WERI-Rb-1 (cell line): Measurements from ENCODE around the gene GALNTL6.

Source experiments
- DNase-seq: peaks from one replicate; pipeline ENCODE4 v3.0.0-alpha.2; 2020
- H3K27ac ChIP-seq: fragments of 250-450 bp; sonication (Bioruptor Pico); 2 replicates; pipeline ENCODE4 v1.5.1; 2020; ENCODE audit warnings: mild to moderate bottlenecking, moderate library complexity
- H3K27me3 ChIP-seq: fragments of 250-450 bp; sonication (Bioruptor Pico); 2 replicates; pipeline ENCODE4 v1.5.1; 2021; ENCODE audit warnings: mild to moderate bottlenecking, low read depth, moderate library complexity; ENCODE audit not compliant: insufficient read depth, severe bottlenecking
- H3K36me3 ChIP-seq: fragments of 250-450 bp; sonication (Bioruptor Pico); 2 replicates; pipeline ENCODE4 v1.5.1; 2020; ENCODE audit warnings: mild to moderate bottlenecking, moderate library complexity
- H3K4me3 ChIP-seq: 2 replicates; pipeline ENCODE4 v1.5.1; 2011; ENCODE audit warnings: low read depth, mild to moderate bottlenecking, control low read depth, low read length
- H3K9me3 ChIP-seq: fragments of 250-450 bp; sonication (Bioruptor Pico); 2 replicates; pipeline ENCODE4 v1.5.1; 2021; ENCODE audit warnings: mild to moderate bottlenecking, moderate library complexity; ENCODE audit not compliant: severe bottlenecking
- TF ChIP-seq, protein P1 (sequence below): IDR thresholded peaks from 2 replicates; pipeline ENCODE4 v1.5.1; 2011; ENCODE audit warnings: low read depth, mild to moderate bottlenecking, control low read depth, inconsistent platforms, low read length

Gene GALNTL6

DNA sequence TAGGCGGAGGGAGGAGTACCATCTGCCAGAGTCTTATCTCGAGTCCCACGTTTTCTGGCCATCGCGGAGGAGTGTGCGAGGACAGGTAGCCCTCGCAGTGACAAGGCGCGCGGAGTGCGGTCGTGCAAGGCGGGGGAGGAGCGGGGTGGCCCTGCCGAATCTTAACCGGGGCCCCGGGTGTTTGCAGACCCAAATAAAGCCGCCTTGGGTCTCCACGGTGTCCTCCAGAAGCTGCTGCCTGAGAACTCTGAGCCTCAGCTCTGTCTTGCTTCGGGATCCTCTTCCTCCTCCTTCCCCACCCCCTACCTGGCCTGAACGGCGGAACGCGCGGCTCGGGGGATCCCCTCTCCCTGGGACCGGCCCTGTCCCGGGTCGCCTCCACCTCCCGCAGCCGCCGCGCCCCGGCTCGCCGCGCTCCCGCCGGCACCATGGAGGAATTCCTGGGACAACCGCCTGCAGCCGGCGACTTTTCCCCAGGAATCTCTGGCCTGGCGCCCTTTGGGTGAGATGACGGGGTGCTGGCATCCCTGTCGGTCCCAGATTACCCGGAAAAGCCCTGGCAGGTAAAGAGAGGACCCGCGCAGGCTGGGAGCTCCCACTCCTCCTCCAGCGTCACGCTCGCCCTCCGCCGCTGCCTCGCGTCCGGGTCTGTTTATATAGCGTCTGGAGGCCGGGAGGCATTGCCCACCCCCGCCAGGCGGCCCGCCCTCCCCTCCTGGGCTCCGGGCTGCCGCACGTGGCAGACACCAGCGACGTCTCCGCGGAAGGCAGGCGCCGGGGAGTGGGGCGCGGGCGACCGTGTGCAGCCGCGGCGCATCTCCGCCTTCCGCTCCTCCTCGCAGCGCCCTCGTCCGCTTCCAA lies at the start of gene GALNTL6:
Gene GALNTL6, plus strand, starts transcription at position 740 of the 861 bp plus-strand sequence.
- Histone ChIP-seq H3K27me3 (no peaks in the 10 kb centered on the region), H3K36me3 (no peaks in the 10 kb centered on the region), H3K9me3 (peaks cover 4% of the 10 kb centered on the region), H3K4me3 (peak within 1 kb of the TSS; percentile 82), H3K27ac (peak within 1 kb of the TSS; percentile 64)
- TF ChIP-seq, protein P1, sequence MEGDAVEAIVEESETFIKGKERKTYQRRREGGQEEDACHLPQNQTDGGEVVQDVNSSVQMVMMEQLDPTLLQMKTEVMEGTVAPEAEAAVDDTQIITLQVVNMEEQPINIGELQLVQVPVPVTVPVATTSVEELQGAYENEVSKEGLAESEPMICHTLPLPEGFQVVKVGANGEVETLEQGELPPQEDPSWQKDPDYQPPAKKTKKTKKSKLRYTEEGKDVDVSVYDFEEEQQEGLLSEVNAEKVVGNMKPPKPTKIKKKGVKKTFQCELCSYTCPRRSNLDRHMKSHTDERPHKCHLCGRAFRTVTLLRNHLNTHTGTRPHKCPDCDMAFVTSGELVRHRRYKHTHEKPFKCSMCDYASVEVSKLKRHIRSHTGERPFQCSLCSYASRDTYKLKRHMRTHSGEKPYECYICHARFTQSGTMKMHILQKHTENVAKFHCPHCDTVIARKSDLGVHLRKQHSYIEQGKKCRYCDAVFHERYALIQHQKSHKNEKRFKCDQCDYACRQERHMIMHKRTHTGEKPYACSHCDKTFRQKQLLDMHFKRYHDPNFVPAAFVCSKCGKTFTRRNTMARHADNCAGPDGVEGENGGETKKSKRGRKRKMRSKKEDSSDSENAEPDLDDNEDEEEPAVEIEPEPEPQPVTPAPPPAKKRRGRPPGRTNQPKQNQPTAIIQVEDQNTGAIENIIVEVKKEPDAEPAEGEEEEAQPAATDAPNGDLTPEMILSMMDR: 0 out of 2 replicates have a peak, but pooled peaks have one; percentile 2
- peak; percentile 70 for DNase-seq

DNA sequence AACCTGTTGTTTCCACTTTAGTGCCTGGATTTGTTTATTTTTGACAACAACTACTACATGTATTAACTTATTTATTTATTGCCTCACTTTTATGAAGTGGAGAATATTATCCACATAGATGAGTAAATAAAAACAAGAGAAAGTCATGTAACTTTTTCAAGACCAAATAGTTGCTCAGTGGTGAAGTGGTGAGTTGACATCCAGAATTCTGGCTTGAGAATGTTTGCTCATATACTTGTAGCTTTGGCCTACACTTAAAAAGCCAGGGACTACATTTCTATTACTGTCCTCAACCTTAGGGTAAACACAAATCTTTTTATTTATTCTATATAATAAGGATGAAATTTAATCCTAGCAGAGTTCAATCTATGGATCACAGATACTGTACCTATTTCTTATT lies 47.7 kb upstream of the GALNTL6 start:
- Histone ChIP-seq H3K36me3 (no peaks in the 10 kb centered on the region), H3K4me3 (no peak overlapping the region), H3K9me3 (no peaks in the 10 kb centered on the region), H3K27me3 (no peaks in the 10 kb centered on the region), H3K27ac (no peak overlapping the region)
- TF ChIP-seq, protein P1: no peak
- DNase-seq: no peak

DNA sequence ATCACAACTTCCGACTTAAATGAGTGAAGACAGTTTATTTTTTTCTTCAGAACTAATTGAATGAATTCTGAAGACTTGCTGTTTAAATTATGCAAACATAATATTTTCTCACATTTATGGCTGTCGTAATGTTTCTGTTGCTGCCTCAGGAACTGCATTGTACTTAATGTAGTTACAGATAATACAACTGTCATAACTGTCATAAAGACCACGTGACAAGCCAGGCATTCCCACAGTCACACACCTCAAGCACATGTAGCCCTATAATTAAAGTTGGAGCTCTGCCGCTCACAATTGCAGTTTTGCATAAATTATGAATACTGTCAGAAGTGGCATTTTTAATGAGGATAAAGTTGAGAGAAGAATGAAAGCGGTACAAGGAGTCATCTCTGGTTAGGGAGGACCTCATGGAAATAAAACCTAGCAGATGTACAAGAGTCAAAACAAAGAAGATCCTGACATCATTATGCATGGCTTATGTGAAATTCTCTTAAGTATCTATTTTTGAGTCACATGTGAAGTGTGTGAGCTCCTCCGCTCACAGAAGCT lies 38.5 kb upstream of the GALNTL6 start:
- TF ChIP-seq, protein P1: no peak
- H3K9me3 ChIP-seq: no peaks in the 10 kb centered on the region
- no peak overlapping the region for H3K27ac ChIP-seq
- no peak overlapping the region for H3K4me3 ChIP-seq
- no peaks in the 10 kb centered on the region for H3K36me3 ChIP-seq
- no peak for DNase-seq
- no peaks in the 10 kb centered on the region for H3K27me3 ChIP-seq

- Histone ChIP-seq H3K27ac (no peak overlapping the region), H3K4me3 (no peak overlapping the region), H3K9me3 (peaks cover 11% of the 10 kb centered on the region), H3K36me3 (no peaks in the 10 kb centered on the region), H3K27me3 (no peaks in the 10 kb centered on the region)
- TF ChIP-seq, protein P1: no peak
- DNase-seq: no peak
These were observed 33.9 kb upstream of the GALNTL6 start for GRCh38 chr4:171779301-171779700.

DNA sequence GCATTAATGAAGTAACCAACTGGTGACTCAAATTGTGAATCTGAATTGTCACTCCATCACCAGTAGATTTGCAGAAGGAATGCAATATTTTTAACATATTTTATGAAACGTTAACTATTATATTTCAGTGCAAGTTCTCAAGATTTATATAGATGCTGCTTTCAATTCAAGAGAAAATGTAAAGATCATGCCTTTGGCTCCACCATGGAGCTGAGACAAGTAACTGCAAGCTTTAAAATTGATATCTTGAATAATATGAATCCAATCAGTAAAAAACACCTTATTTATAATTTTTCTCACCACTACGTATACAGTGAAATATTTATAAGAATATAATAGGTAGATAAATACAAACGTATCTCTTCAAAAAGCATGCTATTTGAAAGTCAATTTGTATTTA lies 27.8 kb upstream of the GALNTL6 start:
- no peak overlapping the region for H3K27ac ChIP-seq
- H3K27me3 ChIP-seq: no peaks in the 10 kb centered on the region
- no peak overlapping the region for H3K4me3 ChIP-seq
- H3K36me3 ChIP-seq: no peaks in the 10 kb centered on the region
- peaks cover 11% of the 10 kb centered on the region for H3K9me3 ChIP-seq
- DNase-seq: no peak
- TF ChIP-seq, protein P1: 0 out of 2 replicates have a peak, but pooled peaks have one; percentile 9
